ENCODE data around the gene ST8SIA2. TPM values are rescaled to one million over a fixed set of nuclear protein-coding genes. Genes with fewer than 3 reads are reported as not detected.

The ST8SIA2 gene
- total and polyA plus RNA-seq, 7 experiments from 2014 or later: not detected

GRCh38 chr15:92495446-92495845, 101.8 kb downstream of the ST8SIA2 start:
- no peaks in the 10 kb centered on the region for H3K4me1 ChIP-seq (ENCODE audit: control insufficient read depth in 2 of 2, insufficient read depth in 2 of 2, low read length in 2 of 2)
- H3K36me3 Mint-ChIP-seq: no peaks in the 10 kb centered on the region
- H3K9me3 Mint-ChIP-seq: peaks cover 0 to 19% (median 6%) of the 10 kb centered on the region in 11 donors
- H3K36me3 ChIP-seq (ENCODE audit: control insufficient read depth in 2 of 3, insufficient read depth in 3 of 3, low read length in 3 of 3): no peaks in the 10 kb centered on the region
- H3K4me1 Mint-ChIP-seq: no peaks in the 10 kb centered on the region
- H3K9me3 ChIP-seq (ENCODE audit: control insufficient read depth in 2 of 3, low read length in 3 of 3): peaks cover 0 to 3% (median 0%) of the 10 kb centered on the region in 3 experiments
- no peak overlapping the region for H3K4me3 Mint-ChIP-seq
- intact Hi-C loops (cut with micrococcal nuclease): no loop called here
- H3K27ac ChIP-seq (ENCODE audit: low read depth, low read length): no peak overlapping the region
- ATAC-seq (no peak), DNase-seq (no peak)
- CTCF ChIA-PET: no interaction called here
- H3K27me3 ChIP-seq (ENCODE audit: control insufficient read depth in 2 of 2, insufficient read depth in 2 of 2, low read length in 2 of 2): no peaks in the 10 kb centered on the region
- POLR2A ChIA-PET: no interaction called here
- no peak overlapping the region for H3K27ac Mint-ChIP-seq
- H3K4me3 ChIP-seq (ENCODE audit: low read length): no peak overlapping the region
- H3K27me3 Mint-ChIP-seq: peaks cover 3 to 49% (median 24%) of the 10 kb centered on the region in 5 donors

- Mint-ChIP-seq H3K27me3 (peaks cover 28 to 62% (median 37%) of the 10 kb centered on the region in 5 donors), H3K4me3 (no peak overlapping the region), H3K36me3 (no peaks in the 10 kb centered on the region), H3K4me1 (peaks cover 0 to 9% (median 0%) of the 10 kb centered on the region in 7 donors), H3K9me3 (peaks cover 0 to 4% (median 0%) of the 10 kb centered on the region in 11 donors), H3K27ac (no peak overlapping the region)
- ATAC-seq: no peak
- no peaks in the 10 kb centered on the region for H3K27me3 ChIP-seq (ENCODE audit: control insufficient read depth in 2 of 2, insufficient read depth in 2 of 2, low read length in 2 of 2)
- H3K9me3 ChIP-seq (ENCODE audit: control insufficient read depth in 2 of 3, low read length in 3 of 3): no peaks in the 10 kb centered on the region
- no peak overlapping the region for H3K27ac ChIP-seq (ENCODE audit: low read depth, low read length)
- POLR2A ChIA-PET: no interaction called here
- CTCF ChIA-PET: interaction anchor here (0.7 kb wide), 1 partner anchor 49 kb away, joined by 3 read pairs; no protein-coding TSS in a partner anchor
- no peak for DNase-seq
- H3K36me3 ChIP-seq (ENCODE audit: control insufficient read depth in 2 of 3, insufficient read depth in 3 of 3, low read length in 3 of 3): no peaks in the 10 kb centered on the region
- no peaks in the 10 kb centered on the region for H3K4me1 ChIP-seq (ENCODE audit: control insufficient read depth in 2 of 2, insufficient read depth in 2 of 2, low read length in 2 of 2)
- intact Hi-C loops (cut with micrococcal nuclease): no loop called here
- no peak overlapping the region for H3K4me3 ChIP-seq (ENCODE audit: low read length)
Observed at GRCh38 chr15:92499731-92500530, 106.2 kb downstream of the ST8SIA2 start.

GRCh38 chr15:92502336-92502735, 108.7 kb downstream of the ST8SIA2 start:
- Mint-ChIP-seq H3K4me1 (peaks cover 0 to 18% (median 6%) of the 10 kb centered on the region in 7 donors), H3K36me3 (no peaks in the 10 kb centered on the region), H3K27me3 (peaks cover 25 to 47% (median 30%) of the 10 kb centered on the region in 5 donors), H3K9me3 (peaks cover 2 to 10% (median 6%) of the 10 kb centered on the region in 11 donors), H3K4me3 (no peak overlapping the region), H3K27ac (no peak overlapping the region)
- Histone ChIP-seq H3K27ac (ENCODE audit: low read depth, low read length) (no peak overlapping the region), H3K36me3 (ENCODE audit: control insufficient read depth in 2 of 3, insufficient read depth in 3 of 3, low read length in 3 of 3) (no peaks in the 10 kb centered on the region), H3K4me1 (ENCODE audit: control insufficient read depth in 2 of 2, insufficient read depth in 2 of 2, low read length in 2 of 2) (no peaks in the 10 kb centered on the region), H3K9me3 (ENCODE audit: control insufficient read depth in 2 of 3, low read length in 3 of 3) (no peaks in the 10 kb centered on the region), H3K4me3 (ENCODE audit: low read length) (no peak overlapping the region), H3K27me3 (ENCODE audit: control insufficient read depth in 2 of 2, insufficient read depth in 2 of 2, low read length in 2 of 2) (no peaks in the 10 kb centered on the region)
- CTCF ChIA-PET: no interaction called here
- intact Hi-C loops (cut with micrococcal nuclease): no loop called here
- DNase-seq (no peak), ATAC-seq (no peak)
- POLR2A ChIA-PET: interaction anchor here (0.6 kb wide), 1 partner anchor 46 kb away, joined by 3 read pairs; no protein-coding TSS in a partner anchor

GRCh38 chr15:92502930-92503857, 109.5 kb downstream of the ST8SIA2 start:
- POLR2A ChIA-PET: no interaction called here
- CTCF ChIA-PET: no interaction called here

GRCh38 chr15:92503889-92504288, 110.2 kb downstream of the ST8SIA2 start:
- intact Hi-C loops (cut with micrococcal nuclease): no loop called here
- peaks cover 2 to 16% (median 10%) of the 10 kb centered on the region in 11 donors for H3K9me3 Mint-ChIP-seq

More at GRCh38 chr15:92502930-92503857, 109.5 kb downstream of the ST8SIA2 start:
- no peaks in the 10 kb centered on the region for H3K9me3 ChIP-seq (ENCODE audit: control insufficient read depth in 2 of 3, low read length in 3 of 3)
- no peak overlapping the region for H3K4me3 ChIP-seq (ENCODE audit: low read length)
- Mint-ChIP-seq H3K4me1 (peaks cover 0 to 18% (median 6%) of the 10 kb centered on the region in 7 donors), H3K9me3 (peaks cover 2 to 16% (median 9%) of the 10 kb centered on the region in 11 donors), H3K4me3 (no peak overlapping the region), H3K27me3 (peaks cover 21 to 49% (median 30%) of the 10 kb centered on the region in 5 donors), H3K27ac (no peak overlapping the region), H3K36me3 (no peaks in the 10 kb centered on the region)
- H3K4me1 ChIP-seq (ENCODE audit: control insufficient read depth in 2 of 2, insufficient read depth in 2 of 2, low read length in 2 of 2): no peaks in the 10 kb centered on the region
- H3K27ac ChIP-seq (ENCODE audit: low read depth, low read length): no peak overlapping the region
- H3K27me3 ChIP-seq (ENCODE audit: control insufficient read depth in 2 of 2, insufficient read depth in 2 of 2, low read length in 2 of 2): no peaks in the 10 kb centered on the region
- DNase-seq: no peak
- no peak for ATAC-seq
- no peaks in the 10 kb centered on the region for H3K36me3 ChIP-seq (ENCODE audit: control insufficient read depth in 2 of 3, insufficient read depth in 3 of 3, low read length in 3 of 3)
- intact Hi-C loops (cut with micrococcal nuclease): no loop called here

GRCh38 chr15:92505611-92506010, 111.9 kb downstream of the ST8SIA2 start:
- Mint-ChIP-seq H3K36me3 (no peaks in the 10 kb centered on the region), H3K4me1 (peaks cover 0 to 18% (median 6%) of the 10 kb centered on the region in 7 donors), H3K9me3 (peaks cover 2 to 16% (median 10%) of the 10 kb centered on the region in 11 donors), H3K27ac (no peak overlapping the region), H3K4me3 (no peak overlapping the region), H3K27me3 (peaks cover 17 to 30% (median 26%) of the 10 kb centered on the region in 5 donors)
- Histone ChIP-seq H3K27ac (ENCODE audit: low read depth, low read length) (no peak overlapping the region), H3K4me1 (ENCODE audit: control insufficient read depth in 2 of 2, insufficient read depth in 2 of 2, low read length in 2 of 2) (no peaks in the 10 kb centered on the region), H3K9me3 (ENCODE audit: control insufficient read depth in 2 of 3, low read length in 3 of 3) (no peaks in the 10 kb centered on the region), H3K36me3 (ENCODE audit: control insufficient read depth in 2 of 3, insufficient read depth in 3 of 3, low read length in 3 of 3) (no peaks in the 10 kb centered on the region), H3K4me3 (ENCODE audit: low read length) (no peak overlapping the region), H3K27me3 (ENCODE audit: control insufficient read depth in 2 of 2, insufficient read depth in 2 of 2, low read length in 2 of 2) (no peaks in the 10 kb centered on the region)
- ChIA-PET CTCF (no interaction called here), POLR2A (no interaction called here)
- DNase-seq: no peak
- ATAC-seq: no peak
- intact Hi-C loops (cut with micrococcal nuclease): no loop called here

More at GRCh38 chr15:92503889-92504288, 110.2 kb downstream of the ST8SIA2 start:
- ChIA-PET POLR2A (no interaction called here), CTCF (no interaction called here)
- Histone ChIP-seq H3K27me3 (ENCODE audit: control insufficient read depth in 2 of 2, insufficient read depth in 2 of 2, low read length in 2 of 2) (no peaks in the 10 kb centered on the region), H3K4me3 (ENCODE audit: low read length) (no peak overlapping the region), H3K36me3 (ENCODE audit: control insufficient read depth in 2 of 3, insufficient read depth in 3 of 3, low read length in 3 of 3) (no peaks in the 10 kb centered on the region), H3K4me1 (ENCODE audit: control insufficient read depth in 2 of 2, insufficient read depth in 2 of 2, low read length in 2 of 2) (no peaks in the 10 kb centered on the region), H3K27ac (ENCODE audit: low read depth, low read length) (no peak overlapping the region), H3K9me3 (ENCODE audit: control insufficient read depth in 2 of 3, low read length in 3 of 3) (no peaks in the 10 kb centered on the region)
- H3K27me3 Mint-ChIP-seq: peaks cover 21 to 45% (median 30%) of the 10 kb centered on the region in 5 donors
- peaks cover 0 to 18% (median 6%) of the 10 kb centered on the region in 7 donors for H3K4me1 Mint-ChIP-seq
- no peak for DNase-seq
- H3K27ac Mint-ChIP-seq: no peak overlapping the region
- no peak for ATAC-seq
- no peaks in the 10 kb centered on the region for H3K36me3 Mint-ChIP-seq
- no peak overlapping the region for H3K4me3 Mint-ChIP-seq

Measured in naive thymus-derived CD4-positive, alpha-beta T cell (primary cell).